Endothelial cell of umbilical vein (primary cell): Measurements from ENCODE around the gene LSR.

ENCODE experiments used
- CTCF ChIP-seq, 2 donors: IDR thresholded peaks; 1 replicate in 1 of 2; 2 replicates in 1 of 2; pipeline ENCODE4 v1.5.1; 2011; ENCODE audit warnings: low read length in 2 of 2, mild to moderate bottlenecking in 2 of 2, moderate library complexity in 2 of 2, control low read depth in 1 of 2, inconsistent platforms in 1 of 2, low read depth in 1 of 2; ENCODE audit not compliant: insufficient read depth in 1 of 2; ENCODE audit errors: extremely low read depth in 1 of 2
- EZH2 ChIP-seq: IDR thresholded peaks from 2 replicates; pipeline ENCODE4 v1.6.1; 2012; ENCODE audit warnings: borderline replicate concordance, low read depth, mild to moderate bottlenecking, moderate library complexity, low read length, inconsistent platforms; ENCODE audit not compliant: severe bottlenecking
- MAX ChIP-seq: IDR thresholded peaks from 2 replicates; pipeline ENCODE4 v1.6.1; 2011; ENCODE audit not compliant: insufficient read depth, insufficient read length
- POLR2A ChIP-seq: IDR thresholded peaks from 2 replicates; pipeline ENCODE4 v1.6.1; 2012; ENCODE audit warnings: low read depth, mild to moderate bottlenecking, control low read depth, low read length
- POLR2AphosphoS5 ChIP-seq: IDR thresholded peaks from 2 replicates; pipeline ENCODE4 v1.6.1; 2012; ENCODE audit warnings: low read depth, mild to moderate bottlenecking, control low read depth, low read length, moderate library complexity; ENCODE audit not compliant: insufficient read depth

- peak; percentile 60 for TF ChIP-seq EZH2
- no peak for TF ChIP-seq CTCF (IDR thresholded peaks at IDR 0.05; ENCODE audit: extremely low read depth in 1 of 2, insufficient read depth in 1 of 2, low read depth in 1 of 2, low read length in 2 of 2)
- TF ChIP-seq POLR2A = no peak
- no peak for TF ChIP-seq POLR2AphosphoS5
- no peak for TF ChIP-seq MAX
These were observed 495 bp downstream of the LSR start for GRCh38 chr19:35249146-35249847.
